IMR-90 (cell line): ENCODE results near the gene CLPTM1L. TPM values are rescaled to one million over a fixed set of nuclear protein-coding genes. Genes with fewer than 3 reads are reported as not detected.

ENCODE experiments used
- ATAC-seq: fragments of 200-7000 bp; cut with Tn5 transposase; 2 replicates; pipeline ENCODE4 v1.9.1; 2020; ENCODE audit warnings: low read depth, mild to moderate bottlenecking, moderate library complexity
- BruUV-seq: library from RNA; stranded (reverse); fragments of 400-500 nt; replicated peaks from 2 replicates; lab custom pipeline; 2021; lab: Mats Ljungman, UMichigan
- CTCF ChIA-PET: fragments of 300-600 bp; formaldehyde crosslinking; extraction: SDS; loops from one replicate; lab custom pipeline; 2021; ENCODE audit warnings: antibody characterized with exemption; lab: Yijun Ruan, JAX
- POLR2A ChIA-PET: fragments of 300-600 bp; sonication (Branson Sonifier 250); formaldehyde crosslinking; loops from one replicate; lab custom pipeline; 2022; ENCODE audit warnings: antibody characterized with exemption; ENCODE audit not compliant: unreplicated experiment; lab: Charles Lee
- DNase-seq: peaks from one replicate; pipeline ENCODE4 v3.0.0; 2013
- H2AFZ ChIP-seq: replicated peaks from 2 replicates; pipeline ENCODE3; 2013; ENCODE audit warnings: low read length, mild to moderate bottlenecking; ENCODE audit not compliant: poor library complexity
- H2AK5ac ChIP-seq: 2 replicates; pipeline ENCODE4 v1.6.1; 2013; ENCODE audit warnings: low read depth, low read length, inconsistent platforms
- H2AK9ac ChIP-seq: replicated peaks from 2 replicates; pipeline ENCODE3; 2013; ENCODE audit warnings: mild to moderate bottlenecking, low read depth, low read length, moderate library complexity; ENCODE audit not compliant: poor library complexity
- H2BK120ac ChIP-seq: 2 replicates; pipeline ENCODE4 v1.6.1; 2013; ENCODE audit warnings: low read depth, low read length, inconsistent platforms
- H2BK15ac ChIP-seq: 3 replicates; pipeline ENCODE4 v1.6.1; 2013; ENCODE audit warnings: low read depth, low read length, inconsistent platforms
- H2BK20ac ChIP-seq: 2 replicates; pipeline ENCODE4 v1.6.1; 2013; ENCODE audit warnings: low read depth, mild to moderate bottlenecking, inconsistent platforms, low read length, moderate library complexity
- H2BK5ac ChIP-seq: 2 replicates; pipeline ENCODE4 v1.6.1; 2013; ENCODE audit warnings: mild to moderate bottlenecking, low read depth, low read length, inconsistent platforms; ENCODE audit not compliant: poor library complexity, severe bottlenecking
- H3K14ac ChIP-seq: replicated peaks from 2 replicates; pipeline ENCODE4 v1.6.1; 2013; ENCODE audit warnings: low read depth, low read length, inconsistent platforms
- H3K18ac ChIP-seq: 2 replicates; pipeline ENCODE4 v1.6.1; 2013; ENCODE audit warnings: low read depth, low read length, control low read depth
- H3K23ac ChIP-seq: 2 replicates; pipeline ENCODE4 v1.6.1; 2013; ENCODE audit warnings: low read depth, low read length, inconsistent platforms
- H3K27ac ChIP-seq: 2 replicates; pipeline ENCODE4 v1.5.1; 2013; ENCODE audit warnings: mild to moderate bottlenecking, control low read depth, low read length; ENCODE audit not compliant: insufficient read depth
- H3K27me3 ChIP-seq: 2 replicates; pipeline ENCODE4 v1.6.1; 2013; ENCODE audit warnings: low read length; ENCODE audit not compliant: control insufficient read depth, insufficient read depth
- H3K36me3 ChIP-seq: 2 replicates; pipeline ENCODE4 v1.6.1; 2013; ENCODE audit warnings: low read length, mixed read lengths; ENCODE audit not compliant: control insufficient read depth, insufficient read depth
- H3K4ac ChIP-seq: 2 replicates; pipeline ENCODE4 v1.6.1; 2013; ENCODE audit warnings: low read depth, low read length, inconsistent platforms
- H3K4me1 ChIP-seq: 2 replicates; pipeline ENCODE4 v1.6.1; 2013; ENCODE audit warnings: low read length, mixed read lengths; ENCODE audit not compliant: control insufficient read depth, insufficient read depth
- H3K4me2 ChIP-seq: 2 replicates; pipeline ENCODE4 v1.6.1; 2013; ENCODE audit warnings: low read depth, mild to moderate bottlenecking, control low read depth, low read length, moderate library complexity
- H3K4me3 ChIP-seq: 2 replicates; pipeline ENCODE4 v1.5.1; 2013; ENCODE audit warnings: low read depth, mild to moderate bottlenecking, control low read depth, low read length, moderate library complexity; ENCODE audit not compliant: insufficient read depth
- H3K56ac ChIP-seq: 2 replicates; pipeline ENCODE4 v1.6.1; 2013; ENCODE audit warnings: low read length, inconsistent platforms; ENCODE audit not compliant: insufficient read depth; ENCODE audit errors: extremely low read depth
- H3K79me1 ChIP-seq, 2 experiments: 2 replicates each; pipeline ENCODE4 v1.6.1; 2013; ENCODE audit warnings: low read length in 2 of 2, inconsistent platforms in 1 of 2, low read depth in 1 of 2
- H3K9ac ChIP-seq: 2 replicates; pipeline ENCODE4 v1.6.1; 2013; ENCODE audit warnings: low read depth, low read length, control low read depth
- H3K9me1 ChIP-seq: 2 replicates; pipeline ENCODE4 v1.6.1; 2013; ENCODE audit warnings: low read length, inconsistent platforms; ENCODE audit not compliant: insufficient read depth
- H3K9me3 ChIP-seq: 2 replicates; pipeline ENCODE4 v1.6.1; 2013; ENCODE audit warnings: low read length; ENCODE audit not compliant: control insufficient read depth, insufficient read depth
- H4K20me1 ChIP-seq: 2 replicates; pipeline ENCODE4 v1.6.1; 2013; ENCODE audit warnings: low read length, inconsistent platforms; ENCODE audit not compliant: insufficient read depth
- H4K5ac ChIP-seq: 2 replicates; pipeline ENCODE4 v1.6.1; 2013; ENCODE audit warnings: mild to moderate bottlenecking, low read depth, low read length, control low read depth
- H4K8ac ChIP-seq, 2 experiments: 2 replicates each; pipeline ENCODE4 v1.6.1; 2013; ENCODE audit warnings: low read depth in 2 of 2, low read length in 2 of 2, control low read depth in 1 of 2, inconsistent platforms in 1 of 2
- H4K91ac ChIP-seq: 2 replicates; pipeline ENCODE4 v1.6.1; 2013; ENCODE audit warnings: low read depth, low read length, inconsistent platforms; ENCODE audit not compliant: insufficient read depth
- CHD1 ChIP-seq: IDR thresholded peaks from 2 replicates; pipeline ENCODE4 v1.6.1; 2012; ENCODE audit warnings: low read depth, low read length, improper control_type of control experiment
- MAFK ChIP-seq: IDR thresholded peaks from 2 replicates; pipeline ENCODE4 v1.6.1; 2012; ENCODE audit warnings: low read depth, low read length, improper control_type of control experiment
- MXI1 ChIP-seq: IDR thresholded peaks from 2 replicates; pipeline ENCODE4 v1.6.1; 2012; ENCODE audit warnings: low read depth, mild to moderate bottlenecking, low read length, moderate library complexity, borderline replicate concordance
- POLR2A ChIP-seq: IDR thresholded peaks from 2 replicates; pipeline ENCODE4 v1.6.1; 2012; ENCODE audit warnings: mild to moderate bottlenecking, low read depth, low read length
- RAD21 ChIP-seq: IDR thresholded peaks from 2 replicates; pipeline ENCODE4 v1.6.1; 2012; ENCODE audit warnings: low read length, improper control_type of control experiment
- WGBS, 2 experiments: methylation state at CpG; one replicate each; pipeline versions ENCODE4 v1.1.5 to v1.1.7; 2013; ENCODE audit warnings: missing lambda C conversion rate in 2 of 2; ENCODE audit not compliant: insufficient read length in 1 of 2; ENCODE audit errors: extremely low coverage in 2 of 2; 5-methylcytosine and 5-hydroxymethylcytosine counted together
- dilution Hi-C: fragments of 300-500 bp; cut with HindIII; formaldehyde crosslinking; loops from one replicate; pipeline ENCODE4 v1.14.3; 2018; ENCODE audit warnings: low sequenced_read_pairs; ENCODE audit not compliant: unreplicated experiment
- in situ Hi-C: fragments of 300-500 bp; cut with MboI; formaldehyde crosslinking; loops from 3 replicates; pipeline ENCODE4 v1.14.3; 2019; ENCODE audit warnings: low sequenced_read_pairs, inconsistent platforms, mixed read lengths
- intact Hi-C: fragments of 100-400 bp; cut with micrococcal nuclease; formaldehyde crosslinking; loops from 2 replicates; pipeline ENCODE4 v1.10.0; 2022
- polyA plus RNA-seq, 3 experiments: library from polyadenylated mRNA; depleted of rRNA; stranded (reverse); fragments of >200 nt; gene quantifications; 2 replicates each; pipeline ENCODE4 v1.2.3, GENCODE V29; 2012; ENCODE audit warnings: low replicate concordance in 1 of 3
- total RNA-seq: library from RNA; depleted of rRNA; stranded (reverse); fragments of >200 nt; gene quantifications from 2 replicates; pipeline ENCODE4 v1.2.3, GENCODE V29; 2012

The CLPTM1L gene
- total and polyA plus RNA-seq, 2 of the 4 experiments (the other 2 are of a cell fraction) = 114 to 137 TPM

- TF ChIP-seq POLR2A (no peak), RAD21 (no peak), MAFK (no peak), MXI1 (no peak), CHD1 (no peak)
- H4K91ac ChIP-seq = no peak overlapping the region
- H3K4me3 ChIP-seq = no peak overlapping the region
- peaks cover 1% of the 10 kb centered on the region; the same call in 1 of the 2 replicates for H3K4me1 ChIP-seq
- H2BK120ac ChIP-seq = no peak overlapping the region
- H2BK5ac ChIP-seq = no peak overlapping the region
- H4K20me1 ChIP-seq = peaks cover 4% of the 10 kb centered on the region
- ATAC-seq = no peak
- no TSS peak for BruUV-seq
- H3K23ac ChIP-seq = no peak overlapping the region
- 94% methylated on average over 5 of the region's 24 CpGs; no CpG with 5 or more reads in 1 of the 2 experiments for WGBS, 2 experiments
- H4K5ac ChIP-seq = no peak overlapping the region
- in situ Hi-C loops (no loop called here), dilution Hi-C loops (no loop called here), intact Hi-C loops (no loop called here)
- ChIA-PET CTCF (no interaction called here), POLR2A (no interaction called here)
- no peak overlapping the region for H3K18ac ChIP-seq
- H3K4ac ChIP-seq = no peak overlapping the region
- no peaks in the 10 kb centered on the region for H3K27me3 ChIP-seq
- peaks cover 5% of the 10 kb centered on the region for H3K9me3 ChIP-seq
- no peak overlapping the region for H3K56ac ChIP-seq
- no peak overlapping the region for H2AFZ ChIP-seq
- H3K27ac ChIP-seq = no peak overlapping the region
- no peak overlapping the region for H3K9ac ChIP-seq
- no peak overlapping the region for H2AK9ac ChIP-seq
- no peak overlapping the region for H3K14ac ChIP-seq
- peaks cover 56% of the 10 kb centered on the region for H3K36me3 ChIP-seq
- H2BK15ac ChIP-seq = no peak overlapping the region
- DNase-seq = no peak
- peaks cover 0 to 6% of the 10 kb centered on the region in 2 experiments; a peak in 2 of 4 replicates for H3K79me1 ChIP-seq
- no peak overlapping the region for H3K4me2 ChIP-seq
- H2AK5ac ChIP-seq = no peak overlapping the region
- no peaks in the 10 kb centered on the region for H3K9me1 ChIP-seq
- no peak overlapping the region for H2BK20ac ChIP-seq
- no peak overlapping the region for H4K8ac ChIP-seq
These were observed 21.7 kb downstream of the CLPTM1L start for GRCh38 chr5:1322955-1323802.
